UCSD-AML1 (cell line): ENCODE results near the gene S100P.
"Not testable (repeated sequence)": the region's sequence is repeated elsewhere in the genome, so short reads cannot be mapped to it uniquely, and the experiment has no call there.

Experiments used
- DNase-seq: peaks from one replicate; lab custom pipeline; 2025; ENCODE audit not compliant: unreplicated experiment; lab: John Stamatoyannopoulos, UW

The S100P gene

DNA sequence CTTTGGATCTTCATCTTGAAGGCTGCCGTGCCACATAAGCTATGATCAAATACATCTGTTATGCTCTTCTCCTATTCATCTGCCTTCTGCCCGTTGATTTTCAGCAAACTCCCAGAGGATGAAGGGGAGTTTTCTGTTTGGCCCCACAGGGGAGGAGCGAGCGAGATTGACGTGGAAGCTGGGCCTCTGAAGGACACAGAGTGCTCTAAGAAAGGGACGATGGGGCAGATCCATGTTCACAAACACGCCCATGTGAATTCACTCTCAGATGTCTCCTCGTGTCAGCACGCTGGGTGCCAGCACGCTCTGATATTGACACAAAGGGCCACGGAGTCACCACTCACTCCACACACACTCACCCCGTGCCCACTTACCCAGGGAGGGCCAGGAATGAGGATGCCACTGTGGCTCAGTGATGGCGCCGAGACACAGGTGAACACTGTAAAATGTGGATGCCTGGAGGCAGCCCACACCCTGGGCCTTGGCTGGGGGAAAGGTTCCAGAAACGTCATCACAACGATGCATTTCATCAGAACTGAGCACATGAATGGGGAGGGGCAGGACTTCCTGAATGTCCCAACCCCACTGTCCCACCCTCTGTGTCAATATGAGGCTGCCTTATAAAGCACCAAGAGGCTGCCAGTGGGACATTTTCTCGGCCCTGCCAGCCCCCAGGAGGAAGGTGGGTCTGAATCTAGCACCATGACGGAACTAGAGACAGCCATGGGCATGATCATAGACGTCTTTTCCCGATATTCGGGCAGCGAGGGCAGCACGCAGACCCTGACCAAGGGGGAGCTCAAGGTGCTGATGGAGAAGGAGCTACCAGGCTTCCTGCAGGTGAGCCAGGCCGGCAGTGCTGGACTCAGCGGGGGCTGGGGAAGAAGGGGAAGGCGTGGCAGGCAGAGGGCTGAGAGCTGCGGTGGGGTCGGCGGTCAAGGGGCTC is at the start of gene S100P:
TSS of gene S100P (plus strand) at position 648 of the 946 bp plus-strand sequence. CDS start at position 703, 55 bp downstream.
- peak; percentile 51 for DNase-seq

DNA sequence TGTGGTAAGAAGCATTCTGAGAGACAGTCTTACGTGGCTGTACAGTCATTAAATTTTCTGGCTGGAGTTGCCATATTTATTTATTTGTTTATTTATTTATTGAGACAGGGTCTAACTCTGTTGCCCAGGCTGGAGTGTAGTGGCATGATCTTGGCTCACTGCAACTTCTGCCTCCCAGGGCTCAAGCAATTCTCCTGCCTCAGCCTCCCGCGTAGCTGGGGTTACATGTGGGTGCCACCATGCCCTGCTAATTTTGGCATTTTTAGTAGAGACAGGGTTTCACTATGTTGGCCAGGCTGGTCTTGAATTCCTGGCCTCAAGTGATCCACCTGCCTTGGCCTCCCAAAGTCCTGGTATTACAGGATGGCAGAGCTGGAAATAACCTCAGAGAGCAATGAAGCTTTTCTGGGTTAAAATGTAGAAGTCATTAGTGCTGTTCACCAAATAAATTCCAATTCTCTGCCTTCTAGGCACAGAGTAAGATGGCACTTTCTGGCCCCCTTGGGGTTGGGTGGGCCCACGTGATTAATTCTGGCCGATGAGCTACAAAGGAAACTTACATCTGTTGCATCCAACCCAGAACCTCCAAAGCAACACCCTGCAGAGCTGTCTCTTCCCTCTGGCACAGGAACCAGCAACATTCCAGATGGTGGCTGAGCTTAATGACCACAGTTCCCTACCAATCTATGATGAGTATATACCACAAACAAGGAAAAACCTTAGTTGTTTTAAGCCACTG is 48.7 kb upstream of the S100P start:
- DNase-seq = no peak

DNA sequence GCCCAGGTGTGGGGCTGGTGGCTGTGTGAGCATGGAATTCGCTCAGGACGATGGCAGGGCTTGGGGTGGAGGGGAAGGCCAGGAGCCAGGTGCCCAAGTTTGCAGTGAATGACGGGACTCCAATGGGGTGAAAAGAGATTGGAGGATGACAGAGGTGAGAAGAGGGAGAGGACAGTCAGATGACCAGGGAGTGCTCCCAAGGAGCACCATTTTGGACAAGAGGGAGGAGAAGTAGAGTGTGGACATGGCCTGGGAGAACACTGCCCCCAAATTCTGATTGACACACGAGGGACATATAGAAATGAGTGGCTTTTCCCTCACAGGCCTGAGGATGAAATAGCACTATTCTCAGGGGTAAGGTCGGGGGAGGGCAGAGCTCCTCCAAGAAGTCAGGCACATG is 46.5 kb upstream of the S100P start:
- no peak for DNase-seq

DNA sequence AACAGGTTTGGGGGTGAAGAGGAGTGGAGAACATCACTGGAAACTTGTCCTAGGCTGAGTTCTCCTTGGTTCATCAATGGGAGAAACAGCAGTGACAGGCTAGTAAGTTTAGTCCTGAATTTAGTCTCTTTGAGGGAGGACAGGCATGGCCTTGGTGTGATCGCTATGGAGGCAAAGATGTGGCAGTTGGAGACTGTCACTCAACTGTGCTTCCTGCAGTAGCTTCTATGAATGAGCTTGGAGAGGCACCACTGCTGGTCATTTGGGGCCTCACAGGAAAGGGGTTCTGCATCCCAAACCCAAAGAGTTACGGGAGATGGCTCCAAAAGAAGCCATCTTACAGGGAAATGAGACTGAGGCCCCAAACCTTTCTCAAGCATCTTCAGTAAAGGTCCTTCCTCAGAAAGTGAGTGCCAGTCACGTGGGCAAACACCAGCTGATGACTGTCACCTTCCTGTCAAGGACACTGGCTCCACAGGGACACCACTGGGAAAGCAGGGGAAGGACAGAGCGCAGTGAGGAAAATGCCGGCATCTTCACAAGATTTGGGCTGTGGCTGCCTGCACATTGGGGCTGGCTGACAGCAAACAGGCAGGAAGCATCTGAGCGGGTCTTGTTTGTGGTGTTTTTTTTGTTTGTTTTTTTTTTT is 46.0 kb upstream of the S100P start:
- no peak for DNase-seq

DNA sequence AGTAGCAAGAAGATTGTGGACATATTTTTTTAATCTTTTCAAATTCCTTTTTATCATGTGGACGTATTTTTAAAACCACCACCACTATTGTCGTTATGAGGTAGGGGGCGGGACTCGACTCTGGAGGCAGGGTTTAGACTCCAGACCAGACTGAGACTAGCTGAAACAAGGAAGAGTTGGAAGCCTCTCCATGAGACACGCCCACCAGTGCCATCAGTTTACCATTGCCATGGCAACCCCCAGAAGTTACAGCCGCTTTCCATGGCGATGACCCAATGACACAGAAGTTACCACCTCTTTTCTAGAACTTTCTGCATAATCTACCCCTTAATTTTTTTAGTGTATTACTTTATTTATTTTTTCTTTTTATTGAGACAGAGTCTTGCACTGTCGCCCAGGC is 44.5 kb upstream of the S100P start:
- no peak for DNase-seq

DNA sequence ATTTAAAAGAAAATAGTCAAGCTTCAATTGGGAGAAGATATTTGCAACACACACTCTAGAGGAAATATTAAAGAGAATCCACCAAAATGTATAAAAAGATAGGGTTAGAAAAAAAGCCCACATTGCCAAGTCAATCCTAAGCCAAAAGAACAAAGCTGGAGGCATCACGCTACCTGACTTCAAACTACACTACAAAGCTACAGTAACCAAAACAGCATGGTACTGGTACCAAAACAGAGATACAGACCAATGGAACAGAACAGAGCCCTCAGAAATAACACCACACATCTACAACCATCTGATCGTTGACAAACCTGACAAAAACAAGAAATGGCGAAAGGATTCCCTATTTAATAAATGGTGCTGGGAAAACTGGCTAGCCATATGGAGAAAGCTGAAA is 39.5 kb upstream of the S100P start:
- not testable (repeated sequence) for DNase-seq

DNA sequence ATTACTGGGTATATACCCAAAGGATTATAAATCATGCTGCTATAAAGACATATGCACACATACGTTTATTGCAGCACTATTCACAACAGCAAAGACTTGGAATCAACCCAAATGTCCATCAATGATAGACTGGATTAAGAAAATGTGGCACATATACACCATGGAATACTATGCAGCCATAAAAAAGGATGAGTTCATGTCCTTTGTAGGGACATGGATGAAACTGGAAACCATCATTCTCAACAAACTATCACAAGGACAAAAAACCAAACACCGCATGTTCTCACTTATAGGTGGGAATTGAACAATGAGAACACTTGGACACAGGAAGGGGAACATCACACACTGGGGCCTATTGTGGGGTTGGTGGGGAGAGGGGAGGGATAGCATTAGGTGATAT is 38.4 kb upstream of the S100P start:
- DNase-seq = not testable (repeated sequence)

DNA sequence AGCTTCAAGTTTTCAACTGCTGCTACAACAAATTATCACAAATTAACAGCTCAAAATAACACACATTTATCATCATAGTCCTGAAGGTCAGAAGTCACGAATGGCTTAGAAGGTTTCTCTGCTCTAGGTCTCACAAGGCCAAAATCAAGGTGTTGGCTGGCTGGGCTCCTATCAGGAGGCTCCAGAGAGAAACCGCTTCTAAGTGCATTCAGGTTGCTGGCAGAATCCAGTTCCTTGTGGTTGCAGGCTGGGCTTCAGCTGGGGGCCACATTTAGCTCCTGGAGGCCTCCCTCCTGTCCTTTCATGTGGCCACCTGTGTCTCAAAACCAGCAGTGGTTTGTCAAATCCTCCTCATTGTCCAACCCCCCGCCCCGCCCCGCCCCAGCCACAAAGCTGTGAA is 37.8 kb upstream of the S100P start:
- DNase-seq = no peak

DNA sequence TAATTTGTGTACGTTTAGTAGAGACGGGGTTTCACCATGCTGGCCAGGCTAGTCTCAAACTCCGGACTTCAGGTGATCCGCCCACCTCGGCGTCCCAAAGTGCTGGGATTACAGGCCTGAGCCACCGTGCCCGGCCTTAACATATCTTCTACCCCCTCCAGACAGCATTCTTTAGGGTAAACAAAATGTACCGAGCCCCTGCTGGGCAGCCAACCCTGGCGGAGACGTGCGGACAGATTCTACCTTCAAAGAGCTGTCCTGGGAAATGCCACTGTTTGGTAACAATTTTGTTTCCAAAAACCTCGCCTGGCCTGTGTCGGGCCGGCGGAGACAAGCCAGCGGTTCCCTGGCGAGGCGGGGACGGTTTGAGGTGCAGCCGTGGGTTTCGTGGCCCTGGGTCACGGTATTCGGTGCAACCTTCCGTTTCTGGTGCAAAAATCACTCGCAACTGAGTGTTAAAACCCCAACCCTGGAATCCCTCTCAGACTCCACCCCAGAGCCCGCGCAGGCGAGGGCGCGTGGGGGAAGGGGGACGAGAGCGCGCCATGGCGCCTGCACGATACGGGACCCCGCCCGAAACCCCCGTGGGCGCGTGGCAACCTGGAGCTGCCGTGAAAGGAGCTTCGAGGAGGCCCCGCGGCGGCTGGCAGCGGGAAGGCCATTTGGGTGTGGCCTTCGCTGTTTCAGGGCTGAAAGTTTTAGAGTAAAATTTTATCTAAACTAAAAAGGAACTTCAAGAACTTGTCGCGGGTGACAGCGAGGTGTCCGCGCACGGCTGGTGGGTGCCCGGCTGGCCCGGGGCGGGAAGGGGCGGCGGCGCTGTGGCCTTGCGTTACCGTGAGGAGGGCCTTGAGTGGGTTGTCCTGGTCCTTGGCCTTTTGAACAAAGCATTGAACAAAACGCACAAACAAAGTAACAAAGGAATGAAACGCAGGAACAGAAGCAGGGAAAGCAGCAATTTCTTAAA is 36.2 kb upstream of the S100P start:
- DNase-seq = no peak

DNA sequence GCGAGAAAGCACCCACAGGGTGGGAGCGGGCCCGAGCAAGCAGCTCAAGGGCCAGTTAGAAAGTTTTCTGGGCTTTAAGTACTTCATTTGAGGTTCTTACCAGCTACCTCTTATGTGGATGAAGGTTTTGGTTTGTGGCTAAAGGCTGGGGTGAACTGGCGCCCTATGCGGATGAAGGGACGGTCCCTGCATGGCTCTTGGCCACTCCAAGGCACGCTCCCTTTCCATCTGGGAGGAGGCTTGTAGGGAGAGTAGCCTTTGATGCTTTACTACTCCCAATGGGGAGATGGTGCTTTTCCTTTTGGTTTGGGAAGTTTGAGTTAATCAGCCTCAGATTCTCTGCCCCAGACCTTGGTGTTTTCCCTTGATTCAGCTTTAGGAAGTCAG is 35.5 kb upstream of the S100P start:
- no peak for DNase-seq

DNA sequence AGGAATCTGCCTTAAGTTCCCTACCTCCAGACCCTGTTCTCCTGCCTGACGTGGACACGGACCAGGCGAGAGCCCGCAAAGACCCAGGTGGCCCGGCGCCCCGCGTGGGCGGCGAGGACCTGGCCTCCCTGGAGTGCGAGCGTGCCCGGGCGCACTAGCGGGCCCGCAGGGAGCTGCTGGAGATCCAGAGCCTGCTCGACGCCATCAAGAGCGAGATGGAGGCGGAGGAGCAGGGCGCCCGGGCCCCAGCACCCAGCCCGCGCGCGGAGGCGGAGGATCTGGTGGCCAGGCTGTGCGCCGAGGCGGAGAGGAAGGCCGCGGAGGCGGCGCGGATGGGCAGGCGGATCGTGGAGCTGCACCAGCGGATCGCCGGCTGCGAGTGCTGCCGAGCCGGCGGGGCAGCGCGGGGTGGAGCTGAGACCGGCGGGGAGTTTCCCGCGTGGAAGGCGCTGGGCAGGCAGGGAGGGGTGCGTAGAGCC is 35.0 kb upstream of the S100P start:
- DNase-seq = no peak

DNA sequence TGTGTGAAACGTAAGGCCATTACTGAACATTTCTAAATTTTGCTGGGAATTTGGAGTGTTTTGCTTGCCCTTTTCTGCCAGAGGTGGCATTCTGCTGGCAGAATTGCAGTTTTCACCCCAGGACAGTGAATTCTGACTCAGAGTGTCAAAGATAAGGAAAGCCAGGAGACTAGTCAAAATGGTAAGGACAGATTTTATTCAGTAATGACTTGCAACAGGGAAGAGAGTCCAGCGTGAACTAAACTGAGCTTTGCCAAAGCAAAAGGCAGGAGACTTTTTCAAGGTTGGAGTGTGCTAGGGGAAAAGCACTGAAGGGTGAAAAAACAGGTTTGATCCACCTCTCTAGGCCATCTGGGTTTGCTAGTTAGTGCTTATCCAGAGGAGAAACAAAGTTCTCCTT is 33.8 kb upstream of the S100P start:
- DNase-seq = no peak

DNA sequence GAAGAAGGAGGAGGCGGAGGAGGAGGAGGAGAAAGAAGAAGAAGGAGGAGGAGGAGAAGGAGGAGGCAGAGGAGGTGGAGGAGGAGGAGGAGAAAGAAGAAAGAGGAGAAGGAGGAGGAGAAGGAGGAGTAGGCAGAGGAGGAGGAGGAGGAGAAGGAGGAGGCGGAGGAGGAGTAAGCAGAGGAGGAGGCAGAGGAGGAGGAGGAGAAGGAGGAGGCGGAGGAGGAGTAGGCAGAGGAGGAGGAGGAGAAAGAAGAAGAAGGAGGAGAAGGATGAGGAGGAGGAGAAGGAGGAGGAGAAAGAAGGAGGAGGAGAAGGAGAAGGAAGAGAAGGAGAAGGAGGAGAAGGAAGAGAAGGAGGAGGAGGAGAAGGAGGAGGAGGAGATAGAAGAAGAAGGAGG is 33.2 kb upstream of the S100P start:
- DNase-seq = no peak

DNA sequence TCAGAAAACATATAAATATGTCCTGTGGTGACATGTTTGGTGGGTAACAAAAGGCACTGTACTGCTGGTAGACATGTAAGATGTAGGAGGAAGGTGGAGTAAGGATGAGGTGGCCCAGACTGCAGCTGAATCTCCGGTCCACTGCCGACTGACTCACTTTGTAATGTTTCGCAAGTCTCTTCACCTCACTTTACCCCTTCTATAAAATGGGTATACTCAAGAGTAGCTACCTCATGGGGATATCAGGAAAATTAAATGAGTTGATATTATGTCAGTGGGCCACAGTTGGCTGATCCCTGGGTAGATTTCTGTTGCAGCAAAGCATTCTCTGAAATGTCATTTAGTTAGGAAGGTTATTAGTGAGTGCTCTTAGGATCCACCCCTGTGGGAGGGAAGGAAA is 31.1 kb upstream of the S100P start:
- no peak for DNase-seq

DNA sequence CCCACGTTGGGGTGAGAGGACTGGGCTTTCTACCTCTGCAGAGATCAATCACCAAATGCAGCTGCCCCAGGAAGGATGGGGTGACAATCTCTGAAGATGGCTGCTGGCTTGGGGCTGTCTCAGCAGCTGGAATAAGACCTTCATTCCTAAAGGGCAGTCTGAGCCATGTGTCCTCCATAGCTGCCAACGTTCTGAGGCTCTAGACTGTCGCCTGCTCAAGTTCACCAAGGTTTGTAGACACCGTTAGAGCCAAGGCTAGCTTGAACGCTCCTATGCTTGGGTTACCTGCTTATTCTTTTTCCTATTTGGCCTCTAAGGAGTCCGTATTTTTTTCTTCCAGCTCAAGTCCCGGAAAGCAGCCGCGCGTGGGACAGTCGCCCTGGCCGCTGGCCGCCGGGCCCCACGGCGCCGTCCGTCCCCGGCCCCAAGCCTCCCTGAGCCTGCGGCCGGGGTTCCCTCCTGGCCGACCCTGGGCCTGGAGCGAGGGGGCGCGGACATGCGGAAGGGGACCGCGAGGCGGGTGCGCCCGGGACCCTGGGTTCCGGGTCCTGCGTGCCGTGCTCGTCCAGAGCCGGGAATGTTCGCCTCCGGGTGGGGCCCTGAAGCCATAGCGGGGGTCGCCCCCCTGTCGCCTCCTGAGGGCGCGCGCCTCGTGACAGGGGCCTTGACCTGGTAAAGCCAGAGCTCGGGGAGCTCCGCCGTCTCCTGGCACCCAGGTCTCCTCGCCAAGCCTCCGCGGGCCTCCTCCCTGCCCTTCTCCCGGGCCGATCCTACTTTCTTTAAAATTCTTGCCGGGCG is 29.9 kb upstream of the S100P start:
- DNase-seq = no peak

DNA sequence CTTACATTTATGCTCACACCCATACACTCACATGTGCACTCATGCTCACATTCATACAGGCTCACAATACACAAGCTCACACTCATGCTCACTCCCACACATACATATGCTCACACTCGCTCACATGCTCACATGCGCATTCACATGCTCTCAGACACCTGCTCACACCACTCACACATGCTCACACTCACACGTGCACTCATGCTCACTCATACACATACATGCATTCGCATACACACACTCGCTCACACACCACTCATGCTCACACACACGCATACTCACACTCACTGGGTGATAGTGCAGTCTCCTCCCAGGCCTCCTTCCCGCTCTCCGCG is 28.4 kb upstream of the S100P start:
- no peak for DNase-seq

DNA sequence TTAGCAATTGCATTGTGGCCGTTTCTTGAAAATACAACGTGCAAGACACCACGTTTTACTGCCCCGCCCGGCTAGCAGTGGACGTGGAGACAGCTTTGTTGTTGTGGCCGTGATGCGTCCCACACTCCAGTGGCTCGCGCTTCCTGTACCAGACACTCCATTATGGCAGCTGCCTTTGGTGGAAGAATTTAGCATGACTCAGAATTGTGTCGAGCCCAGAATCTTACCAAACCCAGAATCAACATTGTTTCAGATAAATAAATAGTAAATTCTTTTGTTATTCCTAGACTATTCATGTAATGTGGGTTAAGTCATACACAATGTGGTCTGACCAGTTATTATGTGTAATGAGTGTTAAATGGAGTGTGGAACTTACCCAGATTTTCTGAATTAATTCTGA is 25.3 kb upstream of the S100P start:
- no peak for DNase-seq

DNA sequence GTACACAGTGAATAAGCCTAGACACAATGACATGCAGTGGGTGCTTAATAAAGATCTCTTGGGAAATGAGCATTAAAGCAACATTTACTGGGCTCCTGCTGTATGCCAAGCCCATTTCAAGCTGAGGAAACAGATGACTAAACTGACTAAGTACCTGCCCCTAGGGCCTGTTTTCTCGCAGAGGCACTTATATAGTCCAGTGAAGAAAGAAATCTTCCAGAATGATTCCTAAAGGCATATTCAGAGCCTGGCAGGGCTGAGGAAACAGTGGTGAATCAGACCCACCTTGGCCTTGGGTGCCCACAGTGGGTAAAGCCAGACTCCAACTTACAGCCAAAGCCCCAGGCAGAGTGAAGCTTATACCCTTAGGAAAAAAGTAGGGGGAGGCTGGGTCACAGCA is 22.0 kb upstream of the S100P start:
- no peak for DNase-seq

DNA sequence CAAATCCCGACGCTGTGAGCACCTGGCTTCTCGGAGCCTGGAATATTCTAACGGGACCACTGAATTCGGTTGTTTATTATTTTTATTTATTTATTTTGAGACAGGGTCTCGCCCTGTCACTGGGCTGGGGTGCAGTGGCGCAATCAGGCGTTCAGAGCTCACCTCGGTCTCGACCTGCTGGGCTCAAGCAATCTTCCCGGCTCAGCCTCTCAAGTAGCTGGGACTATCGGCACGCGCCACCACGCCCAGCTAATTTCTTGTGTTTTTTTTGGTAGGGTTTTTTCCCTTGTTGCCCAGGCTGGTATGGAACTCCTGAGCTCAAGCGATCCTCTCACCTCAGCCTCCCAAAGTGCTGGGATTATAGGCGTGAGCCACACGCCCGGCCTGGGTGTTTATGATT is 21.5 kb upstream of the S100P start:
- no peak for DNase-seq
